ENCODE data around the gene MRPL53.

MRPL53 gene

GRCh38 chr2:74424139-74424992, 48.1 kb downstream of the MRPL53 start:
- Histone ChIP-seq H3K36me3 (ENCODE audit: control insufficient read depth in 2 of 2, insufficient read depth in 1 of 2, low read length in 2 of 2) (peaks cover 15 to 57% of the 10 kb centered on the region in 2 experiments; a peak in 2 of 3 replicates), H3K4me3 (ENCODE audit: low read depth, low read length) (no peak overlapping the region), H3K4me1 (ENCODE audit: control insufficient read depth, insufficient read depth, low read length) (no peaks in the 10 kb centered on the region; the same call in 1 of the 2 replicates), H3K27ac (ENCODE audit: extremely low read depth, low read depth, low read length) (no peak overlapping the region), H3K9me3 (ENCODE audit: control insufficient read depth, insufficient read depth, low read depth, low read length) (no peaks in the 10 kb centered on the region)
- TF ChIP-seq PRDM1 (tag by site-specific recombination; IDR thresholded peaks at IDR 0.05): peak; percentile 65
- no peak for TF ChIP-seq REST (tag by site-specific recombination; IDR thresholded peaks at IDR 0.05)
- ChIA-PET CTCF (interaction anchor here (0.6 to 0.9 kb wide), 2 partner anchors 26 to 161 kb away, joined by 3 read pairs; no protein-coding TSS in a partner anchor), POLR2A (interaction anchor here (0.5 to 3.3 kb wide), 4 partner anchors 16 to 34 kb away, joined by 4 to 17 read pairs (median 6); partner anchors contain the start of gene WBP1)

GRCh38 chr2:74423231-74424095, 49.0 kb downstream of the MRPL53 start:
- ChIA-PET CTCF (interaction anchor here (0.6 to 0.7 kb wide), 2 partner anchors 109 to 162 kb away, joined by 3 read pairs; no protein-coding TSS in a partner anchor), POLR2A (interaction anchor here (1.6 to 3.3 kb wide), 3 partner anchors 17 to 35 kb away, joined by 5 to 17 read pairs (median 8); partner anchors contain the start of gene WBP1)
- Histone ChIP-seq H3K4me1 (ENCODE audit: control insufficient read depth, insufficient read depth, low read length) (no peaks in the 10 kb centered on the region; the same call in 1 of the 2 replicates), H3K9me3 (ENCODE audit: control insufficient read depth, insufficient read depth, low read depth, low read length) (no peaks in the 10 kb centered on the region), H3K36me3 (ENCODE audit: control insufficient read depth in 2 of 2, insufficient read depth in 1 of 2, low read length in 2 of 2) (peaks cover 14 to 48% of the 10 kb centered on the region in 2 experiments; a peak in 2 of 3 replicates), H3K4me3 (ENCODE audit: low read depth, low read length) (no peak overlapping the region), H3K27ac (ENCODE audit: extremely low read depth, low read depth, low read length) (no peak overlapping the region)
- no peak for TF ChIP-seq ZBTB17 (tag by site-specific recombination; IDR thresholded peaks at IDR 0.05)
- no peak for TF ChIP-seq ZNF623 (tag by site-specific recombination; IDR thresholded peaks at IDR 0.05)
- no peak for TF ChIP-seq ZNF335 (tag by site-specific recombination; conservative IDR thresholded peaks at IDR 0.05)
- TF ChIP-seq ZNF473 (tag by site-specific recombination; IDR thresholded peaks at IDR 0.05): no peak
- no peak for TF ChIP-seq ZNF624 (tag by site-specific recombination; IDR thresholded peaks at IDR 0.05)
- no peak for TF ChIP-seq ZNF146 (tag by site-specific recombination; IDR thresholded peaks at IDR 0.05)
- TF ChIP-seq ZNF174 (tag by site-specific recombination; IDR thresholded peaks at IDR 0.05): no peak
- no peak for TF ChIP-seq ZNF837 (tag by site-specific recombination; IDR thresholded peaks at IDR 0.05)
- TF ChIP-seq REST (tag by site-specific recombination; IDR thresholded peaks at IDR 0.05): no peak
- TF ChIP-seq ZNF571 (tag by site-specific recombination; IDR thresholded peaks at IDR 0.05): no peak
- TF ChIP-seq, protein P1, sequence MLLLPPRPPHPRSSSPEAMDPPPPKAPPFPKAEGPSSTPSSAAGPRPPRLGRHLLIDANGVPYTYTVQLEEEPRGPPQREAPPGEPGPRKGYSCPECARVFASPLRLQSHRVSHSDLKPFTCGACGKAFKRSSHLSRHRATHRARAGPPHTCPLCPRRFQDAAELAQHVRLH (tag by site-specific recombination; IDR thresholded peaks at IDR 0.05): no peak
- TF ChIP-seq, protein P2, sequence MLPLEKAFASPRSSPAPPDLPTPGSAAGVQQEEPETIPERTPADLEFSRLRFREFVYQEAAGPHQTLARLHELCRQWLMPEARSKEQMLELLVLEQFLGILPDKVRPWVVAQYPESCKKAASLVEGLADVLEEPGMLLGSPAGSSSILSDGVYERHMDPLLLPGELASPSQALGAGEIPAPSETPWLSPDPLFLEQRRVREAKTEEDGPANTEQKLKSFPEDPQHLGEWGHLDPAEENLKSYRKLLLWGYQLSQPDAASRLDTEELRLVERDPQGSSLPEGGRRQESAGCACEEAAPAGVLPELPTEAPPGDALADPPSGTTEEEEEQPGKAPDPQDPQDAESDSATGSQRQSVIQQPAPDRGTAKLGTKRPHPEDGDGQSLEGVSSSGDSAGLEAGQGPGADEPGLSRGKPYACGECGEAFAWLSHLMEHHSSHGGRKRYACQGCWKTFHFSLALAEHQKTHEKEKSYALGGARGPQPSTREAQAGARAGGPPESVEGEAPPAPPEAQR (tag by site-specific recombination; IDR thresholded peaks at IDR 0.05): no peak
- no peak for TF ChIP-seq ZNF302 (tag by site-specific recombination; IDR thresholded peaks at IDR 0.05; ENCODE audit: low read depth)
- TF ChIP-seq PBX3 (CRISPR knock-in tag; IDR thresholded peaks at IDR 0.05): no peak
- no peak for TF ChIP-seq TRIM28 (IDR thresholded peaks at IDR 0.05; ENCODE audit: borderline replicate concordance, low read length)
- no peak for TF ChIP-seq SCRT1 (tag by site-specific recombination; IDR thresholded peaks at IDR 0.05; ENCODE audit: borderline replicate concordance)
- TF ChIP-seq ZSCAN30 (tag by site-specific recombination; IDR thresholded peaks at IDR 0.05): no peak
- no peak for TF ChIP-seq ZNF133 (tag by site-specific recombination; IDR thresholded peaks at IDR 0.05)
- TF ChIP-seq KLF10 (tag by site-specific recombination; IDR thresholded peaks at IDR 0.05): no peak

Data from HEK293 (cell line).